ENCODE measurements around the gene MALRD1.

DNA sequence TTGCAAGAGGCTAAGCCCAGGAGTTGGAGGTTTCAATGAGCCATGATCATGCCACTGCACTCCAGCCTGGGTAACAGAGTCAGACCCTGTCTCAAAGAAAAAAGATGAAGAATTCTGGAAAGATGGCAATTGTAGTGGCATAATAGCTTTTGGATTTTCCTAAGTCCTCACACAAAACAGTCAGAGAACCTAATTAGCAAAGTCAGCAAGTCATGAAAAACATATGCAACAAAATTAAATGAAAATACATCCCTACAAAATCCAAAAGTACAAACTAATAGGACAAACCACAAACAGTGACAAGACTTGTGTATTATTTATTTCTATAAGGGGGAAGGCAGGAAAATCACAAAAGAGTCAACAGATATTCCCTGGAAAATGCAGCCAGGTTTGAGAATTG, 405.4 kb downstream of the MALRD1 start:
- TF ChIP-seq POLR2A (IDR thresholded peaks at IDR 0.05) (no peak), POLR2AphosphoS5 (IDR thresholded peaks at IDR 0.05) (no peak), EP300 (IDR thresholded peaks at IDR 0.05; ENCODE audit: low read depth) (no peak)
- TF ChIP-seq, protein P1, sequence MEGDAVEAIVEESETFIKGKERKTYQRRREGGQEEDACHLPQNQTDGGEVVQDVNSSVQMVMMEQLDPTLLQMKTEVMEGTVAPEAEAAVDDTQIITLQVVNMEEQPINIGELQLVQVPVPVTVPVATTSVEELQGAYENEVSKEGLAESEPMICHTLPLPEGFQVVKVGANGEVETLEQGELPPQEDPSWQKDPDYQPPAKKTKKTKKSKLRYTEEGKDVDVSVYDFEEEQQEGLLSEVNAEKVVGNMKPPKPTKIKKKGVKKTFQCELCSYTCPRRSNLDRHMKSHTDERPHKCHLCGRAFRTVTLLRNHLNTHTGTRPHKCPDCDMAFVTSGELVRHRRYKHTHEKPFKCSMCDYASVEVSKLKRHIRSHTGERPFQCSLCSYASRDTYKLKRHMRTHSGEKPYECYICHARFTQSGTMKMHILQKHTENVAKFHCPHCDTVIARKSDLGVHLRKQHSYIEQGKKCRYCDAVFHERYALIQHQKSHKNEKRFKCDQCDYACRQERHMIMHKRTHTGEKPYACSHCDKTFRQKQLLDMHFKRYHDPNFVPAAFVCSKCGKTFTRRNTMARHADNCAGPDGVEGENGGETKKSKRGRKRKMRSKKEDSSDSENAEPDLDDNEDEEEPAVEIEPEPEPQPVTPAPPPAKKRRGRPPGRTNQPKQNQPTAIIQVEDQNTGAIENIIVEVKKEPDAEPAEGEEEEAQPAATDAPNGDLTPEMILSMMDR (IDR thresholded peaks at IDR 0.05), result no peak
